ENCODE data around the gene NPTN.

DNA sequence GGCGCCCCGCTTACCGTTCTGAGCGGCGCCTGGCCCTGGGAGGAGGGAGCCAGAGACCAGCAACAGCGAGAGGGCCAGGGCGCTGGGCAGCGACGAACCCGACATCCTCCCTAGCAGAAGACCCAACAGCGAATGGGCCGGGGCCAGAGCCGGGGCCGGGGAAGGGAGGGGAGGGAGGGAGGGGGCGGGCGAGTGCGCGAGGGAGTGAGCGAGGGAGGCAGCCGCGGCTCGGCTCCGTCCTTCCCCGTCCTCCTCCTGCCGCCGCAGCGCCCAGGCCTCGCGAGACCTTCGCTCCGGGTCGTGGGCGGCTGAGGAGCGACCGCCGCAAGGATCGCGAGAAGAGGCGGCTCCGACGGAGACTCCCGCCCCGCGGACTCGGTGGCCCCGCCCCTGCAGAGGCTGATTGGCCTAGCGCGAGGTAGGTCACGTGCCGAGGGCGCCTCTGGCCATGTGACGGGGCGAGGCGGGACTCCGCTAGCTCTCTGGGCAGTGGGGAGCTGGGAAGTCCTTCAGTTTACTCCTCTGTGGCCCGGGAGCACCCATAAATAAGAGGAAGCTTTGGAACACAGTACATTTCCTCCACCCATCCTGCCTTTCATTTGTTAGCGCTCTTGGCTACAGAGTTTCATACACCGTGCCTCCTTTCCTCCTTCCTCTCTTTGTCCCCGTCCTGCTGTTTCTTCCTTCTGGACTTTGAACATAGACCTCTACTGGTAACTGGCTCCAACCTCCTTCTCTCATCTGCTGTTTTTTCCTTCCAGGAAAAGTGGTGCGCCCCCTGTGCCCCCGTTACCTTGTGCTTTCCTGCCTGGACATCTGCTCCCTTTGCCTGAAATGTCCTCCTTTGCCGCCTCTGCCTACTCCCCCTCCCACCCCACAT is at the start of gene NPTN:
- TF ChIP-seq EZH2 (IDR thresholded peaks at IDR 0.05) (no peak), POLR2AphosphoS5 (IDR thresholded peaks at IDR 0.05; ENCODE audit: low read depth, low read length) (peak; percentile 85), JUND (IDR thresholded peaks at IDR 0.05) (no peak), ZNF274 (IDR thresholded peaks at IDR 0.05; ENCODE audit: low read depth, low read length) (no peak)
- TF ChIP-seq, protein P1, sequence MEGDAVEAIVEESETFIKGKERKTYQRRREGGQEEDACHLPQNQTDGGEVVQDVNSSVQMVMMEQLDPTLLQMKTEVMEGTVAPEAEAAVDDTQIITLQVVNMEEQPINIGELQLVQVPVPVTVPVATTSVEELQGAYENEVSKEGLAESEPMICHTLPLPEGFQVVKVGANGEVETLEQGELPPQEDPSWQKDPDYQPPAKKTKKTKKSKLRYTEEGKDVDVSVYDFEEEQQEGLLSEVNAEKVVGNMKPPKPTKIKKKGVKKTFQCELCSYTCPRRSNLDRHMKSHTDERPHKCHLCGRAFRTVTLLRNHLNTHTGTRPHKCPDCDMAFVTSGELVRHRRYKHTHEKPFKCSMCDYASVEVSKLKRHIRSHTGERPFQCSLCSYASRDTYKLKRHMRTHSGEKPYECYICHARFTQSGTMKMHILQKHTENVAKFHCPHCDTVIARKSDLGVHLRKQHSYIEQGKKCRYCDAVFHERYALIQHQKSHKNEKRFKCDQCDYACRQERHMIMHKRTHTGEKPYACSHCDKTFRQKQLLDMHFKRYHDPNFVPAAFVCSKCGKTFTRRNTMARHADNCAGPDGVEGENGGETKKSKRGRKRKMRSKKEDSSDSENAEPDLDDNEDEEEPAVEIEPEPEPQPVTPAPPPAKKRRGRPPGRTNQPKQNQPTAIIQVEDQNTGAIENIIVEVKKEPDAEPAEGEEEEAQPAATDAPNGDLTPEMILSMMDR (IDR thresholded peaks at IDR 0.05 in 2 of 3, conservative IDR thresholded peaks at IDR 0.05 in 1 of 3; ENCODE audit: borderline replicate concordance in 1 of 3, insufficient read depth in 1 of 3, low read depth in 2 of 3, low read length in 2 of 3): 0 out of 6 replicates have a peak, but pooled peaks of 1 of the 3 experiments have one; percentile 11

Measured in HCT116 (cell line).